Left forelimb (tissue), 1 donor: ENCODE data around the gene PPP6R2.
"Not testable (repeated sequence)": the region's sequence is repeated elsewhere in the genome, so short reads cannot be mapped to it uniquely, and the experiment has no call there.

Source experiments
- DNase-seq: peaks from one replicate; pipeline ENCODE4 v3.0.0-alpha.2; 2018; ENCODE audit warnings: low spot score

PPP6R2 gene

DNA sequence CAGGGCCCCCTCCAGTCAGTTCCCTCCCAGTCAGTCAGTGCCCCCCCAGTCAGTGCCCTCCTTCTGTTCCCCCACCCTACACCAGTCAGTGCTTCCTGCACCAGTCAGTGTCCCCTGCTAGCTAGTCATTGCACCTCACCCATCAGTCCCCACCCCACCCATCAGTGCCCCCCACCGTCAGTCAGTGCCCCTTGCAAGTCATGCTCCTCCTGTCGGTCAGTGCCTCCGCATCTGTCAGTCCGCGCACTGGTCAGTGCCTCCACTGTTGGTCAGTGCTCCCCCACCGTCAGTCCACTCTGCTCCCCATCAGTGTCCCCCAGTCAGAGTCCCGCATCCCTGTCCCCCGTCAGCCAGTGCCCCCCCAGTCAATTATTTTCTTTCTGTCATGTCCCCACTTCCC is 3.3 kb downstream of the PPP6R2 start:
- no peak for DNase-seq

DNA sequence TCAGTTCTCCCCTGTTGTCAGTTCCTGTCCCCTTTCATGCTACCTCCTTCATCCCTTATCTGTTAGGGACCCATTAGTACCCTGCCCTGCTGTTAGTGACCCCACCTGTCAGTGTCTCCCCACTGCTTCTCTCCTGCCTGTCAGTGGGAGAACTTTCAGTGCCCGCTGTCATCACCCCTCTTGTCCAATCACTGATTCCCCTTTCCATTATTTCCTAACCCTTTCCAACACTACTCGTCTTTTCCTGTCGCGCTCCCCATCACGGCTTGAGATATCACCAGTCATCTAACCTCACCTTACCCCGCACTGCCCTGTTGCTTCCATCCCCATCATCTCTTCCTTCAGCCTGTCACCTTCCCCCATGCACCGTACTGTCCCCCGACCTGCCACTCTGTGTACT is 4.0 kb downstream of the PPP6R2 start:
- DNase-seq: no peak

DNA sequence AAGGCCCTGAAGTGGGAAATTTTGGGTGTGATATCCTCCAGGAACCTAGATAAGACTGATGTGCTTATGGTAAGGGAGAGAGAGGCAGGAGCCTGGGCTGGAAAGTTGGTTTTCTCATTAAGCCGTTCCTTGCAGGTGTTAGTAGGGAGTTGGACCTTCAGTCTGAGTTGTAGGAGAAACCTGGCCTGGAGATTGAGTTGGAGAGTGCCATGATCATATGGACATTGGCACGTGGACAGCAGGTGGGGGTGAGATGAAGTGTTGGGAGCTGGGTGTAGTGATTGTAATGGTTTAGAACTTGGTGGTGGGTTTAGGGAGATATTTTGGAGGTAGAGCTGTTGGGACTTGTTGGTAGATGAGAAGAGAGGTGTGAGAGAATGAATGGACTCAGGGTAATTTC is 4.9 kb downstream of the PPP6R2 start:
- DNase-seq: no peak

DNA sequence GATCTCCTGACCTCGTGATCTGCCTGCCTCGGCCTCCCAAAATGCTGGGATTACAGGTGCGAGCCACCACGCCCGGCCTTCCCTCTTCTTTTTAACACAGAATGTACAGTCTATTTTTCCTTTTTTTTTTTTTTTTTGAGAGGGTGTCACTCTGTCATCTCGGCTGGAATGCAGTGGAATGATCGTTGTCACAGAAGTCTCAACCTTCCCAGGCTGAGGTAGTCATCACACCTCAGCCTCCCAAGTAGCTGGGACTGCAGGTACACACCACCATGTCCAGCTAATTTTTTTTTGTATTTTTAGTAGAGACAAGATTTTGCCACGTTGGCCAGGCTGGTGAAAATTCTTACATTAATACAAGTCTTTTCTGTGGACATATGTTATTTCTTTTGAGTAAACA is 13.1 kb downstream of the PPP6R2 start:
- DNase-seq: no peak

DNA sequence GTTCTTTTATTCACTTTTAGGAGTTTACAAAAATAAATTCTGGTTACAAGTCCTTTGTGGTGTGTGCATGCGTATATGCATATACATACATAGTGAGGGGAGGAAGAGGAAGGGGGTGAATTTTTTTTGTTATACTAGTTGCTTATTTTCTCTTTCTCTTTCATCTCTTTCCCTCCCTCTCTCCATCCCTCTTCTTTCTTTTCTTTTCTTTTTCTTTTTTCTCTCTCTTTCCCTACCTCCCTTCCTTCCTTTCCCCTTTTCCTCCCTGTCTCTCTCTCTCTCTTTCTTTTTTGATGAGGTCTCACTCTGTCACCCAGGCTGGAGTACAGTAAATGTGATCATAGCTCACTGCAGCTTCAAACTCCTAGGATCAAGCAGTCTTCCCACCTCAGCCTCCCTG is 14.1 kb downstream of the PPP6R2 start:
- DNase-seq: no peak

DNA sequence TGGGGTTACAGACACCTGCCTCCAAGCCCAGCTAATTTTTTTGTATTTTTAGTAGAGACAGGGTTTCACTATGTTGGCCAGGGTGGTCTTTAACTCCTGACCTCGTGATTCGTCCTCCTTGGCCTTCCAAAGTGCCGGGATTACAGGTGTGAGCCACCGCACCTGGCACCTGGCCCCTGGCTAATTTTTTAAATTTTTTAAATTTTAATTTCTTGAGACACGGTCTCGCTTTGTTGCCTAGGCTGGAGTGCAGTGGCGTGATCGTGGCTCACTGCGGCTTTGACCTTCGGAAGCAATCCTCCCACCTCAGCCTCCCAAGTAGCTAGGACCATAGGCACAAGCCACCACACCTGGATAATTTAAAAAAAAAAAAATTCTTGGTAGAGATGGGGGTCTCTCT is 14.6 kb downstream of the PPP6R2 start:
- no peak for DNase-seq

DNA sequence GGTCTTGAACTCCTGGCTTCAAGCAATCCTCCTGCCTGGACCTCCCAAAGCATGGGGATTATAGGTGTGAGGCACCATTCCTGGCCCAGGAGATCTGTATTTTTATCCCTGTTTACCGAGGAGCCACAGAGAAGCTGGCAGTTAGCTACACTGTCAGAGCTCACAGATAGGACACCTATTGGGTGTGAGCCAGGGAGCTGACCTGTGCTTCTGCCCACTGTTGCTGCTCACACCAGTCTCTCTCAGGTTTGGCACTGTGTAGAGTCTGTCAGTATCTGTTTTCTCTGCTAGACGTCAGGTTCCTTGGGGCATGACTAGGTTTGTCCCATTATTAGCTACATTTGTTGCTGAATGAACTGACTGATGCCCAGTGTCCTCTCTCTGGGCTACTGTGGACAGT is 17.5 kb downstream of the PPP6R2 start:
- no peak for DNase-seq

DNA sequence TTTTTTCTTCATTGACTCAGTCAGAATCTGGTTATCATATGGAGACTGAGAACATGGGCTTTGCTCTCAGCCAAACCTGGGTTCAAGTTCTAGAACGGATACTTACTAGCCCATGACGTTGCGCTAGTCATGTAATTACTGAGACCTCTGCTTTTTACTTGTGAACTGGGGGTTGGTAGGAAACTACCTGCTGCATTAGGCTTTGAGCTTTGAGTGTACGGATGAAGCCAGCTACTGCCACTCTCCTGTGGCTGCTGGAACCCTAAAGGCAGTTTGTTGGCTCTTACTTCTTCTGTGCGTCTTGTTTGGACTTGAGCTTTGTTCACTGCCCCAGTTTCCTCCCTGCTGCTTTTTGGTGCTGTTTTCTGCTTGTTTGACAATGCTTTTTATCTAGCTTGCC is 18.1 kb downstream of the PPP6R2 start:
- DNase-seq: no peak

DNA sequence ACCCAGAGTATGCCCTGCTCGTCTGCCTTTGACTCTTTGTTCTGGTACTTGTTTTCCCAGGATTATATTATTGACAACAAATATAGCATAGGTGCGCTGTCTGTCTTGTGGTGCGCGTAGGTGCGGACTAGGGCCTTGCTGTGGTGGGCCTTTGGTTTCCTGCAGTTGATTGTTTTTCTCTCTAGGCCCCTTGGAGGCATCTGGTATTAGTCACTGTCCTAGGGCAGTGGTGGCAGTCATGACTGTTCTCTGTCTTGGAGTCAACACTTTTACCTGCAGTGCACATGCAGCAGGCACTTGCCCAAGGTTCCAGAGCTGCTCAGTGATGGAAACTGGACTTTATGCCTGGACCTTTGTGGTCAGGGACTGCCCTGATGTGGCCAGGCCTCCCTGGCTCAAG is 18.6 kb downstream of the PPP6R2 start:
- DNase-seq: no peak

DNA sequence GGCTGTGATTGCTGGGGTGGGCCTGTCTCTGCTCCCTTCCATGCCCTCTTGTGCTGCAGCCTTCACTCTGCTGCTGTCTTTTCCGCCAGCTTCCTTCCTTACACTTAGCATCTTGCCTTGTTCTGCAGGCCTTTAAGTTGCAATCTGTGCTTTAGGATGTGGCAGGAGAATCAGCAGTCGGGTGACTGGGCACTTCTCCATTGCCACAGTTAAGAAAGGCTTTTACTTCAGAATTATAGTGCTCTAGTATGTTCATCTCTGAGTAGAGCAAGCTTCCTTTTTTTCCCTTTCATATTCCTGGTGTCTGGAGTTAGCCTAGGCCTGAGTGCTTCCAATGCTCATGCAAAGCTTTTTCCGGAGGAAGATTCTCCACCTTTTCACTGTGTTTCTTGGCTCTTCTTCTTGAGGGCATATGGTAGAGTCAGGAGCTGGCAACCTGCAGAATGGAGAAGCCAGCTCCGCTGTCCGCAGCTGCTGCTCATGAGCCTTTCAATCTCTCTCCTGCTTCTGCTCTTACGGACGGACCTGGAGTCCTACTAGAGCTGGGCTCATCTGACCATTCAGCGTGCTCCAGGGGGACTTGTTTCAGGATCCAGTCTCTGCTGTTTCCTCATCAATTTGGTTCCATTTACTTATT is 20.2 kb downstream of the PPP6R2 start:
- no peak for DNase-seq

DNA sequence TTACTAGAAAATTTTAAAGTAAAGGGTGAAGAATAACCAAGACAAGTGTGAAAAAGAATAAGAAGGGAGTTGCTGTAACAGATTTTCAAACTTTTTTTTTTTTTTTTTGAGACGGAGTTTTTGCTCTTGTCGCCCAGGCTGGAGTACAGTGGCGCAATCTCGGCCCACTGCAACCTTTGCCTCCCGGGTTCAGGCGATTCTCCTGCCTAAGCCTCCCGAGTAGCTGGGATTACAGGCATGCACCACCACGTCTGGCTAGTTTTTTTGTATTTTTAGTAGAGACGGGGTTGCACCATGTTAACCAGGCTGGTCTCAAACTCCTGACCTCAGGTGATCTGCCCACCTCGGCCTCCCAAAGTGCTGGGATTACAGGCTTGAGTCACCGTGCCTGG is 20.7 kb downstream of the PPP6R2 start:
- DNase-seq: not testable (repeated sequence)

DNA sequence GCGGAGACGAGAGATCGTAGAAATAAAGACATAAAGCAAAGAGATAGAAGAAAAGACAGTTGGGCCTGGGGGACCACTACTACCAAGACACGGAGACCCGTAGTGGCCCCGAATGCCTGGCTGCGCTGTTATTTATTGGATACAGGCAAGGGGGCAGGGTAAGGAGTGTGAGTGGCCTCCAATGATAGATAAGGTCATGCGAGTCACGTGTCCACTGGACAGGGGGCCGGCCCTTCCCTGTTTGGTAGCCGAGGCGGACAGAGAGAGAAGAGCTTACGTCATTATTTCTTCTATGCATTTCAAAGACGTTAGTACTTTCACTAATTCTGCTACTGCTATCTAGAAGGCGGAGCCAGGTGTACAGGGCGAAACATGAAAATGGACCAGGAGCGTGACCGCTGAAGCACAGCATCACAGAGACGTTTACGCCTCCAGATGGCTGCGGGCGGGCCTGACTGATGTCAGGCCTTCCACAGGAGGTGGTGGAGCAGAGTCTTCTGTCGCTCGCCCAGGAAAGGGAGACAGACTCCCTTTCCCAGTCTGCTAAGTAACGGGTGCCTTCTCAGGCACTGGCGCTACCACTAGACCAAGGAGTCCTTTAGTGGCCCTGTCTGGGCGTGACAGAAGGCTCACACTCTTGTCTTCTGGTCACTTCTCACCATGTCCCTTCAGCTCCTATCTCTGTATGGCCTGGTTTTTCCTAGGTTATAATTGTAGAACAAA is 24.8 kb downstream of the PPP6R2 start:
- no peak for DNase-seq

DNA sequence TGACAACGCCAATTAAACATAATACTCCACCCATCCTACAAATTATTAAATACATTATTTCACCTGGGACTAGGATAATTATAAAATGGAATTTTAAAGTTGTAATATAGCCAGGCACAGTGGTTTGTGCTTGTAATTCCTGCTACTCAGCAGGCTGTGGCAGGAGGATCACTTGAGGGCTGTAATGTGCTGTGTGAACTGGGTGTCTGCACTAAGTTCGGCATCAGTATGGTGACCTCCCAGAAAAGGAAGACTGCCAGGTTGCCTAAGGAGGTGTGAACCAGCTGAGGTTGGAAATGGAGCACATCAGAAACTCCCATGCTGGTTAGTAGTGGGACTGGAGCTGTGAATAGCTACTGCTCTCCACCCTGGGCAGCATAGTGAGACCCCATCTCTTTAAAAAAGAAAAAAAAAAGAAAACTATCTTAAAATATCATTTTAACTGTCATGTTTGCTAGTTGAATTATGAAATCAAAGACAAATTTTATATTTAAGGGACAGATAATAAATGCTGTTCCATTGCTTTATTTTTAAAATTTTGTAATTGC is 28.0 kb downstream of the PPP6R2 start:
- no peak for DNase-seq

DNA sequence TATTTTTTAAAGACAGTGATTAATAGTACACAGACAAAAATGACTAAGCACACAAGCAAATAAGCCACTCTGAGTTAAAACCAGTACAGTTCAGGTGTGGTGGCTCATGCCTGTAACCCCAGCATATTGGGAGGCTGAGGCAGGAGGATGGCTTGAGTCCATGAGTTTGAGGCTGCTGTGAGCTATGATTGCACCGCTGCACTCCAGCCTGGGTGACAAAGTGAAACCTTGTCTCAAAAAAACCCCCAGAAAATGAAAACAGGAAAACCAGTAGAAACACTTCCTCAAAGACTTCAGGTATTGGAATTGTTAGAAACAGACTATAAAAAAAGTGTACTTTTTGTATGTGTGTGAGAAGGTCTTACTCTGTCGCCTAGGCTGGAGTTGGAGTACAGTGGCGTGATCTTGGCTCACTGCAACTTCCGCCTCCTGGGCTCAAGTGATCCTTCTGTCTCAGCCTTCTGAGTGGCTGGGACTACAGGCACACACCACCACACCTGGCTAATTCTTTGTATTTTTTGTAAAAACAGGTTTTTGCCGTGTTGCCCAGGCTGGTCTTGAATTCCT is 33.0 kb downstream of the PPP6R2 start:
- no peak for DNase-seq

DNA sequence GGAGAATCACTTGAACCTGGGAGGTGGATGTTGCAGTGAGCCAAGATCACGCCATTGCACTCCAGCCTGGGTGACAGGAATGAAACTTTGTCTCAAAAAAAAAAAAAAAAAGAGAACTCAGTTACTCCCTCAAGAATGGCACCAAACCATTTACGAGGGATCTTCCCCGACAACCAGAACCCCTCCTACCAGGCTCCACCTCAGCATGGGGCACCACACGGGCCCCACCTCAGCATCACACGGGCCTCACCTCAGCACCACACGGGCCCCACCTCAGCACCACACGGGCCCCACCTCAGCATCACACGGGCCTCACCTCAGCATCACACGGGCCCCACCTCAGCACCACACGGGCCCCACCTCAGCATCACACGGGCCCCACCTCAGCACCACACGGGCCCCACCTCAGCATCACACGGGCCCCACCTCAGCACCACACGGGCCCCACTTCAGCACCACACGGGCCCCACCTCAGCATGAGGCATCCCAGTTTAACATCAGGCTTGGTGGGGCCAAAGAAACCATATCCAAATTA is 38.0 kb downstream of the PPP6R2 start:
- not testable (repeated sequence) for DNase-seq

DNA sequence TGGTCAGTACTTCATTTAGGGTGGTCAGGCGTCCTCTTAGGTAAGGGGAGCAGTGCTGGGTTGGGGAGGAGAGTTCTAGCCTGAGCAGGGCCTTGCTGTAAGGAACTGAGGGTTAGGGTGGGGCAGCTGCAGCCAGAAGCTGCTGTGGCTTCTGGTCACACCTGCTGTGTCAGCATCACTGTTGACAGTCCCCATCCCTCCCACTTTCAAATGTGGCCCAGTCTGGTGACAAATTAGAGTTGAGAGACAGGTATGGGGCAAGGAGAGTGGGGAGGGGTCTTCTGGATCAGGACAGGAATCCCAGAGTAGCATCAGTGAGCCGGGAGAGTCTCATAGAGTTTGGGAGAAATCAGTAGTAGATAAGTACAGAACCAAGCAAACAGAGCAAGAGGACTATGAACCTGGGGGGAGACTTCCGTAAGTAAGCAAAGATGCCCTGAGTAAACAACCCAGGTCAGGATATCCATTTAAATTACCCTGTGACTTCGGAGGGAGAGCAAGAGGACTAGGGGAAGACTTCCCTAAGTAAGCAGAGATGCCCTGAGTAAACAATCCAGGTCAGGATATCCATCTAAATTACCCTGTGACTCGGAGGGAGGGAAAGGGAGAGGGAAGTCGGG is 53.7 kb downstream of the PPP6R2 start:
- no peak for DNase-seq

DNA sequence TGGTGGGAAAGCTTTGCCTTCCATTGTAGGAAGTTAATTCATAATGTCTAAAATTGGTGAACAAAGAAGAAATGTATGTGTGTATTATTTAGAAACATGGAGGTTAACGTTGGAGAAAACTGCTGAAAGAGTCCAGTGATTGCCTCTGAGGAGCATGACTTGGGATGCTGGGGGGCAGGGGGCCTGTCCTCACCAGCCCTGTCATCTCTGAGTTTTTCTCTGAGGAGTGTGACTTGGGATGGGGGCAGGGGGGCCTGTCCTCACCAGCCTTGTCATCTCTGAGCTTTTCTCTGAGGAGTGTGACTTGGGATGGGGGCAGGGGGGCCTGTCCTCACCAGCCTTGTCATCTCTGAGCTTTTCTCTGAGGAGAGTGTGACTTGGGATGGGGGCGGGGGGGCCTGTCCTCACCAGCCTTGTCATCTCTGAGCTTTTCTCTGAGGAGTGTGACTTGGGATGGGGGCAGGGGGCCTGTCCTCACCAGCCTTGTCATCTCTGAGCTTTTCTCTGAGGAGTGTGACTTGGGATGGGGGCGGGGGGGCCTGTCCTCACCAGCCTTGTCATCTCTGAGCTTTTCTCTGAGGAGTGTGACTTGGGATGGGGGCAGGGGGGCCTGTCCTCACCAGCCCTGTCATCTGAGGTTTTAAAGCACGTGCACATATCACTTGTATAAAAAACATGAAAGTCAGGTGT is 54.4 kb downstream of the PPP6R2 start:
- not testable (repeated sequence) for DNase-seq

DNA sequence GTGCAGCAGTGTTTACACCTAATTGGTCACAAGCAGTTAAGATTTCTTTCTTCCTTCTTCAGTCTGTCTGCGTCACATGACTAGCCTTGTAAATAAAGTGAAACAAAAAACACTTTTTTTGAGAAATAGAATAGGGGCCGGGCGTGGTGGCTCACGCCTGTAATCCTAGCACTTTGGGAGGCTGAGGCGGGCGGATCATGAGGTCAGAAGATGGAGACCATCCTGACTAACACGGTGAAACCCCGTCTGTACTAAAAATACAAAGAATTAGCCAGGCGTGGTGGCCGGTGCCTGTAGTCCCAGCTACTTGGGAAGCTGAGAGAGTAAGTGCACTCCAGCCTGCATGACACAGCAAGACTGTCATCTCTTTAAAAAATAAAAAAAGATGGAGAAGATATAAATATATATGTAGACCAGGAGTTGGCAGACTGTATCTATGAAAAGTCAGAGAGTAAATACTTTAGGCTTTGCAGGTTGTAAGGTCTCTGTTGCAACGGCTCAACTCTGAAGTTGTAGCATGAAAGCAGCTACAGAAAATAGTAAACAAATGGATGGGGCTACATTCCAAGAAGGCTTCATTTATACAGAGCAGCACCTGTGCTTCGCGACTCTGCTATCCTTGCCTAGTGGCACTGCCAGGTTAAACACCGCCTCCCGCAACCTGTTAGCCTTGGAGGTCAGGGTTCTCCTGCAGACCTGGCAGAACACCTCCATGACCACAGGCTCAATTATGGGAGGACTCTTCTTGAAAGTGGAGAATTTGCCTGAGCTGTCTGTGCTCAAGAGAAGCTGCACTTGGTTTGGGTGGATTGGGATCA is 55.9 kb downstream of the PPP6R2 start:
- no peak for DNase-seq

DNA sequence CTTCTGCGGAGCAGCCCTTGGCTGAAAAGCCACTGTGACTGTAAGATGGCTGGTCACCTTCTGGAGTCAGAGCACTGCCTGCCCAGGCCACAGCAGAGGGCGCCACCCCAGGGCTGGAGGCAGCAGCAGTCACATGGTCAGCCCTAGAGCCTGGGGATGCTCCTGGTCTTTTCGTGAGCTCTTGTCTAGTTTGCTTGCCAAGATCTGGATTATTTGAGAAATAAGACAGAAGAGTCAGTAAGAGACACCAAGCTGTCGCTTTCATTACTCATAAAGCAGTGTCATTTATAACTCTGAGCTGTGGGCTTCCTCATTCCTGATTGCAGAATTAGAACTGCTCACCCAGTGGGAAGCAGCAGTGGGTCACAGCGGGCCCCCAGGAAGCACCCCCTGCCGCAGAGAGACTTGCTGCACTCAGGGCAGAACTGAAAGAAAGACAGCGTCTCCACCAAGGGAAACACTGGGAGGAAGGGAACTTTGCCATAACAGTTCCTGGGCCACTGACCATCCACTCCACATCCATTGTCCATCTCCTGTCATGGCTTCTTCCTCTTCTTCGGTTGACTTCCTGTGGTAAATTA is 56.7 kb downstream of the PPP6R2 start:
- DNase-seq: no peak

DNA sequence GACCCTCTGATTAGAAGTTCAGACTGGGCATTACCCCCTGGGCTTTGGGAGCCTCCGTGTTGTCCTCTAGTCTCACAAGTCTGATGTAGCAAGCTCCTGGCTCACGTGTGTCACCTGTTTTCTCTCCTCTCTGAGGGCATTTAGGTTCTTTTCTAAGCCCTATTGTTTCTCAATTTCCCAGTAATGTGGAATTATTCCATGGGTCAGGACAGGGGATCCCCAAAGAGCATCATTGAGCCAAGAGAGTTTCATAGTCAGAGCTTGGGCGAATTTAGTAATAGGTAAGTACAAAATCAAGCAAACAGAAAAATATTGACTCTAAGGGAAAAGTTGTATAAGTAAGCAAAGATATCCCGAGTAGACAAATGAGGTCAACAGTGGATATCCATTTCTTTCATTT is 57.3 kb downstream of the PPP6R2 start:
- no peak for DNase-seq

DNA sequence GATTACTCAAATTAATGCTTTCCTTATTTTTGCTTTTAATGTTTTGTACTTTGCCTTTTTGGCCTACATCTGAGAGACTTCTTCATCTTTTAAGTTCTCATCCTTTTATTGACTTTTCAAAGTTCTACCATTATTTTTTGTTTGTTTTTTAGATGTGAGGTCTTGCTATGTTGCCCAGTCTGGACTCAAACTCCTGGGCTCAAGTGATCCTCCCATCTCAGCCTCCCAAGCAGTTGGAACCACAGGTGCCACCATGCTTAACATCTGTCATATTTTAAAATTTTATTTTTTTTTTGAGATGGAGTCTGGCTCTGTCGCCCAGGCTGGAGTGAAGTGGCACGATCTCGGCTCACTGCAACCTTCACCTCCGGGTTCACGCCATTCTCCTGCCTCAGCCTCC is 57.8 kb downstream of the PPP6R2 start:
- DNase-seq: no peak
